MM.1S (cell line): ENCODE measurements around the gene ANKUB1.

ENCODE experiments used
- DNase-seq: peaks from one replicate; pipeline ENCODE4 v3.0.0-alpha.2; 2015
- H2AFZ ChIP-seq: fragments of 300-600 bp; sonication (generic); 2 replicates; pipeline ENCODE4 v1.6.0; 2016; ENCODE audit warnings: antibody characterized with exemption, low read length
- H3F3A ChIP-seq: fragments of 300-600 bp; sonication (generic); 2 replicates; pipeline ENCODE4 v1.6.1; 2016; ENCODE audit warnings: mild to moderate bottlenecking, antibody characterized with exemption, low read length, moderate library complexity, mixed read lengths; ENCODE audit not compliant: insufficient read depth
- H3K27ac ChIP-seq: fragments of 300-600 bp; sonication (generic); 2 replicates; pipeline ENCODE4 v1.5.1; 2016; ENCODE audit warnings: mild to moderate bottlenecking, low read length
- H3K27me3 ChIP-seq: fragments of 300-600 bp; sonication (generic); replicated peaks from 2 replicates; pipeline ENCODE4 v1.6.0; 2016; ENCODE audit warnings: low read length; ENCODE audit not compliant: insufficient read depth
- H3K36me3 ChIP-seq: fragments of 300-600 bp; sonication (generic); replicated peaks from 2 replicates; pipeline ENCODE4 v1.6.1; 2016; ENCODE audit warnings: mild to moderate bottlenecking, low read length, mixed read lengths; ENCODE audit not compliant: insufficient read depth
- H3K4me1 ChIP-seq: fragments of 300-600 bp; sonication (generic); 2 replicates; pipeline ENCODE4 v1.6.1; 2016; ENCODE audit warnings: low read length, mixed read lengths
- H3K4me2 ChIP-seq: fragments of 300-600 bp; sonication (generic); 2 replicates; pipeline ENCODE4 v1.6.0; 2016; ENCODE audit warnings: low read depth, low read length
- H3K4me3 ChIP-seq: fragments of 300-600 bp; sonication (generic); 2 replicates; pipeline ENCODE4 v1.5.1; 2016; ENCODE audit warnings: low read length, mixed read lengths
- H3K79me2 ChIP-seq: fragments of 300-600 bp; sonication (generic); 2 replicates; pipeline ENCODE4 v1.6.1; 2016; ENCODE audit warnings: mixed run types, low read length, mixed read lengths
- H3K9ac ChIP-seq: fragments of 300-600 bp; sonication (generic); 2 replicates; pipeline ENCODE4 v1.6.1; 2016; ENCODE audit warnings: low read length, mixed read lengths
- H3K9me2 ChIP-seq: fragments of 300-600 bp; sonication (generic); replicated peaks from 2 replicates; pipeline ENCODE4 v1.6.1; 2016; ENCODE audit warnings: mild to moderate bottlenecking, low read length, mixed read lengths; ENCODE audit not compliant: insufficient read depth
- H3K9me3 ChIP-seq: fragments of 300-600 bp; sonication (generic); replicated peaks from 2 replicates; pipeline ENCODE4 v1.6.1; 2016; ENCODE audit warnings: mild to moderate bottlenecking, low read length, mixed read lengths; ENCODE audit not compliant: insufficient read depth
- H4K20me1 ChIP-seq: fragments of 300-600 bp; sonication (generic); 2 replicates; pipeline ENCODE4 v1.6.1; 2016; ENCODE audit warnings: mild to moderate bottlenecking, low read length, moderate library complexity, mixed read lengths; ENCODE audit not compliant: insufficient read depth
- EZH2 ChIP-seq: fragments of 300-600 bp; sonication (generic); optimal IDR thresholded peaks from 2 replicates; pipeline ENCODE3; 2017; ENCODE audit warnings: low read depth, mild to moderate bottlenecking, antibody characterized with exemption, low read length, mixed read lengths
- EZH2phosphoT487 ChIP-seq: fragments of 300-600 bp; sonication (generic); IDR thresholded peaks from 2 replicates; pipeline ENCODE4 v1.6.1; 2018; ENCODE audit warnings: antibody characterized with exemption, low read length
- TF ChIP-seq, protein P1 (sequence below): fragments of 300-600 bp; sonication (generic); IDR thresholded peaks from 2 replicates; pipeline ENCODE4 v1.5.1; 2016; ENCODE audit warnings: antibody characterized with exemption, low read length, mixed read lengths

The ANKUB1 gene

GRCh38 chr3:149716984-149717383 is 75.4 kb downstream of the ANKUB1 start:
- Histone ChIP-seq H3K4me3 (peak overlapping the region; percentile 58), H3K9me2 (no peaks in the 10 kb centered on the region), H3F3A (no peaks in the 10 kb centered on the region), H2AFZ (peak overlapping the region; percentile 70), H3K79me2 (no peaks in the 10 kb centered on the region), H3K27me3 (no peaks in the 10 kb centered on the region), H3K9me3 (no peaks in the 10 kb centered on the region), H3K27ac (no peak overlapping the region), H4K20me1 (no peaks in the 10 kb centered on the region), H3K4me1 (no peaks in the 10 kb centered on the region), H3K36me3 (no peaks in the 10 kb centered on the region), H3K4me2 (peak overlapping the region; percentile 90), H3K9ac (peak overlapping the region; percentile 36; the same call in 1 of the 2 replicates)
- peak; percentile 15 for DNase-seq
- TF ChIP-seq, protein P1, sequence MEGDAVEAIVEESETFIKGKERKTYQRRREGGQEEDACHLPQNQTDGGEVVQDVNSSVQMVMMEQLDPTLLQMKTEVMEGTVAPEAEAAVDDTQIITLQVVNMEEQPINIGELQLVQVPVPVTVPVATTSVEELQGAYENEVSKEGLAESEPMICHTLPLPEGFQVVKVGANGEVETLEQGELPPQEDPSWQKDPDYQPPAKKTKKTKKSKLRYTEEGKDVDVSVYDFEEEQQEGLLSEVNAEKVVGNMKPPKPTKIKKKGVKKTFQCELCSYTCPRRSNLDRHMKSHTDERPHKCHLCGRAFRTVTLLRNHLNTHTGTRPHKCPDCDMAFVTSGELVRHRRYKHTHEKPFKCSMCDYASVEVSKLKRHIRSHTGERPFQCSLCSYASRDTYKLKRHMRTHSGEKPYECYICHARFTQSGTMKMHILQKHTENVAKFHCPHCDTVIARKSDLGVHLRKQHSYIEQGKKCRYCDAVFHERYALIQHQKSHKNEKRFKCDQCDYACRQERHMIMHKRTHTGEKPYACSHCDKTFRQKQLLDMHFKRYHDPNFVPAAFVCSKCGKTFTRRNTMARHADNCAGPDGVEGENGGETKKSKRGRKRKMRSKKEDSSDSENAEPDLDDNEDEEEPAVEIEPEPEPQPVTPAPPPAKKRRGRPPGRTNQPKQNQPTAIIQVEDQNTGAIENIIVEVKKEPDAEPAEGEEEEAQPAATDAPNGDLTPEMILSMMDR = no peak
- TF ChIP-seq EZH2phosphoT487 (no peak), EZH2 (no peak)

GRCh38 chr3:149715247-149715646 is 77.1 kb downstream of the ANKUB1 start:
- H3K9me3 ChIP-seq = no peaks in the 10 kb centered on the region
- H2AFZ ChIP-seq = no peak overlapping the region
- no peak overlapping the region for H3K4me3 ChIP-seq
- H3F3A ChIP-seq = no peaks in the 10 kb centered on the region
- DNase-seq = no peak
- H3K4me2 ChIP-seq = no peak overlapping the region
- H3K79me2 ChIP-seq = no peaks in the 10 kb centered on the region
- no peaks in the 10 kb centered on the region for H4K20me1 ChIP-seq
- no peaks in the 10 kb centered on the region for H3K27me3 ChIP-seq
- no peak overlapping the region for H3K9ac ChIP-seq
- H3K4me1 ChIP-seq = no peaks in the 10 kb centered on the region
- H3K9me2 ChIP-seq = no peaks in the 10 kb centered on the region
- no peaks in the 10 kb centered on the region for H3K36me3 ChIP-seq
- no peak for TF ChIP-seq EZH2
- TF ChIP-seq, protein P1 = no peak
- no peak for TF ChIP-seq EZH2phosphoT487
- H3K27ac ChIP-seq = no peak overlapping the region

DNA sequence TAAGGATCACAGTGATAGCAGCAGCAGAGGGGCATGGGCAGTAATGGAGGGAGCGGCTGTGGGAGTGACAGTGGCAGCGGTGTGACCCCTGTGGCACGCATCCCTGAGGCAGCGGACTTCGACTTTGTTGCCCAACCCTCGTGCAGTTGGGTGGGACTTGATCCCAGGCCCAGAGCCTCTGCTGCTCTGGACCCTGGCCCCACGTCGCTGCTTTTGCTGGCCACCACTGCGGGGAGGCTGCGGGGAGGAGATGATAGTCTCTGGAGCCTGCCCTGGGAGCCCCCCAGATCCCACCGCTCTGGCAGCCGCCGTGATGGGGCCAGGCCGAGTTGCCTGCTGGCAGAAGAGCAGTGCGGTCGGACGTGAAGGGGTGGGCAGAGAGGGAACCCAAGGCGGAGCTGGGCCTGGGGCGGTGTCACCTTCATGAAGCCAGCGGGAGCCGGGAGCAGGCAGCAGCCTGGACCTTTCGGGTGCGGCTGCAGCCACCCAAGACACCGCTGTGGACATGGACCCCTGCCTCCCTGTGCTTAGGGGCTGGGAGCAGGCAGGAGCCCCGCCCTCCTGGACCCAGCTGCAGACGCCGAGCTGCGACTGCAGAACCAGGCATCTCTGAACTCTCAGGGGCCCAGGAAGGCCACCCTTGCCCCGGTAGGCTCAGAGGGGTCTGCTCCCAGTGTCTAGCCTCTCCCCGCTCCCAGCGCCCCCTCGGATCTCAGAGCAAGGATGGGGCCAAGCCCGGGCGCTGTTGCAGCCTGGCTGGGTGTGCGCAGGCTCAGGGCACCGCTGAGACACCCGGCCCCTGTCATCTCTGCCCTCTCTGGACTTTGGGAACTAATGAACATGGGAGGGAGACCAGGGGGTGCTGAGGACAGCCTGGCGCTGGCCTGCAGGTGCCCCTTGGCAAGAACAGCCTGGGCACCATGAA is 78.4 kb downstream of the ANKUB1 start:
- H2AFZ ChIP-seq = no peak overlapping the region
- H3K79me2 ChIP-seq = no peaks in the 10 kb centered on the region
- no peak overlapping the region for H3K27ac ChIP-seq
- no peaks in the 10 kb centered on the region for H3K4me1 ChIP-seq
- H3K36me3 ChIP-seq = no peaks in the 10 kb centered on the region
- H3F3A ChIP-seq = no peaks in the 10 kb centered on the region
- no peak for TF ChIP-seq EZH2
- TF ChIP-seq, protein P1 = no peak
- TF ChIP-seq EZH2phosphoT487 = no peak
- H3K4me3 ChIP-seq = no peak overlapping the region
- no peaks in the 10 kb centered on the region for H3K9me3 ChIP-seq
- DNase-seq = no peak
- no peaks in the 10 kb centered on the region for H3K27me3 ChIP-seq
- no peak overlapping the region for H3K4me2 ChIP-seq
- no peaks in the 10 kb centered on the region for H4K20me1 ChIP-seq
- no peak overlapping the region for H3K9ac ChIP-seq
- H3K9me2 ChIP-seq = no peaks in the 10 kb centered on the region
